NCI-H82 (cell line): ENCODE data around the gene LSP1.
A peak's percentile ranks its signal among the peaks of the same experiment; 100 is the strongest.

Source experiments
- DNase-seq: peaks from one replicate; lab custom pipeline; 2025; lab: John Stamatoyannopoulos, UW

Gene LSP1

DNA sequence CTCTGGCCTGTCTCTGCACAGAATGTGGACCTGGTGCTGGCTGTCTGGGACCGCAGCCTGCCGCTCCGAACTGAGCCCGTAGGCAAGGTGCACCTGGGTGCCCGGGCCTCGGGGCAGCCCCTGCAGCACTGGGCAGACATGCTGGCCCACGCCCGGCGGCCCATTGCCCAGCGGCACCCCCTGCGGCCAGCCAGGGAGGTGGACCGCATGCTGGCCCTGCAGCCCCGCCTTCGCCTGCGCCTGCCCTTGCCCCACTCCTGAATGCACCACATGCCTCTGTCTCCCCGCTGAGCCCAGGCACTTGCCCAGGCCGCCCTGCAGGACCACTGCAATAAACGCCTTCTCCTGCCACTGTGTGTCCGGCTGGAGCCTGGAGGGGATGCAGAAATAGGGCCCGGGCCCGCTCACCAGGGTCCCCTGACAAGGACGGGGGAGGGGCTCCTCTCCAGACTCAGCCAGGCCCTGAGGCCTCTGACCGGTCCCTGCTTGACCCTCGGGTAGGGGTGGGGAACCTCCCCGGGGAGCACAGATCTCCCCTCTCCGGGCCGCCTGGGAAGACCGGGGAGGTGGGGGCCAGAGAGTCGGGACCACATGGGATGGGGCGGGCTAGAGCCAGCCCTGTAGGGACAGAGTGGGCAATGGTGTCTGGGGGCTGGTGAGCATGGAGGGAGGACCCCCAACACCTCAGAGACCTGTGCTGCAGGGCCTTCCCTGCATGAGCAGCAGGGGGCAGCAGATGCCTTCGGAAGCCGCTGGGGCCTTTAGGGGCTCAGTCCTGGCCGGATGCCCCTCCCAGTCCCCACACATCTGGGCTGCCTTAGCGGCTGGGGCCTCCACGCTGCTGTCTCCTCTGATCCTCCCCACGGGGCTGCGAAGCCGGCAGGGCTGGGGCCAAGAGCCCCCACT is 15.5 kb upstream of the LSP1 start:
- peak; percentile 62 for DNase-seq

GRCh38 chr11:1838077-1838425 is 14.8 kb upstream of the LSP1 start:
- DNase-seq = no peak

- DNase-seq = no peak
Measured at GRCh38 chr11:1838426-1839144, 14.3 kb upstream of the LSP1 start, which contains the start of gene TNNI2. TSS of gene TNNI2 (plus strand) at chr11:1838981. CDS start at chr11:1839697, 716 bp downstream.

DNA sequence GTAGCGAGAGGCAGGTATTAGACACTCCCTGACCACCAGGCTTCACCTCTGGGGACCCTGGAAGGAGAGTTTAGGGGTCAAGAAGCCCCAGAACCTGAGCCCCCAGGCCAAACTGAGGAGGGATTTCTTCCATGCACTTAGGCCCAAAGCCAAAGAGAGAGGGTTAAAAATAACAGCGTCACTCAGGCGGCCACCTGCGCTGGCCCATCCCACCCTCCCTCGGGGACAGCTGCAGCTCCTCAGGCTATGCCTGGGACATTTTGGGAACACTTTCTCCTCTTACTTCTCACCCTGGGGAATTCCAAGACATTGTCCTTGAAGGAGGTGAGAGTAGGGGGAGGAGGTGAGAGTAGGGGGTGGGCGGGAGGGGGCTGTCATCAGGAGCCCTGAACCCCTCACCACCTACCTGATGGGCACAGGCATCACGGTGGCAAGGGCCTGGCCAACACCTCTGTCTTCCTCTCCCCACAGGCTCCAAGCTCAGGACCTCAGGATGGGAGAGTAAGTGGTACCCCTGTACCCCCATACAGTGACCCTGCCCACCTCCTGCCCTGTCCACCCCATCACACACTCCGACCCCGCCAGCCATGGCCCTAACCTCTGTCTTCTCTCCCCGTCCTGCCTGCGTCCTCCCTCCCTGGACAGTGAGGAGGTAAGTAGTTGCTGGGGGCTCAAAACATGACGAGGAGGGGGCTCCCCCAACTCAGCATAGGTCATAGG is 13.5 kb upstream of the LSP1 start:
- no peak for DNase-seq

DNA sequence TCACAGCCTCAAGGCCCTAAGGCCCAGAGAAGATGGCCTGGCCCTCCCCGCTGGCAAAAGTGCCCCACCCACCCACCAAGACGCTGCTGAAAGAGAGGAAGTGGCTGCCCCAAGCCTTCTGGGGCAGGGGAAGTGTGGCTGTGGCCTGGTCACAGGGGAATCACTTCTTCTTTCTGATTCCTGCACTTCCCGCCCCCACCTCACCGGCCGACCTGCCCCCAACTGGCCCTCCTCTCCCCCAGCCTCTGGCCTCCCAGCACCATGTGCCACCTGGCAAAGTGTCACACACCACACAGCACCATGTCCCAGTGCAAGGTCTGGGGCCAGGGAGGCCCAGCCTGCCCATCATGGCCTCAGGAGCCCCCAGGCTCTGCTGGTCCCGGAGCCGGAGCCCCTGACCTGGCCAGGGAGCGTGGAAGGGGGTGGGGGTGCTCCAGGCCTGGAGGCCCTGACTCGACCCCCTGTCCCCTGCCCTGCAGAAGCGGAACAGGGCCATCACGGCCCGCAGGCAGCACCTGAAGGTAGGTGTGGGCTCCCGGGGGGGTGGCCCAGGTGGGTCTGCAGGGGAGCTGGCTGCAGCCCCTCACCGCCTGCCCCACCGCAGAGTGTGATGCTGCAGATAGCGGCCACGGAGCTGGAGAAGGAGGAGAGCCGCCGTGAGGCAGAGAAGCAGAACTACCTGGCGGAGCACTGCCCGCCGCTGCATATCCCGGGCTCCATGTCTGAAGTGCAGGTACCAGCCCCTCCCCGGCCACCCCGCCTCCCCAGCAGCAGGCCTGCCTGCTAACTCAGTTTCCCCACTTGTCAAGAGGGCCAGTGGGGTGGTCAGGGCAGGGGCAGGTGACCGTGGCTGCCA is 12.7 kb upstream of the LSP1 start:
- DNase-seq = no peak

- no peak for DNase-seq
Measured at GRCh38 chr11:1840780-1841480, 12.0 kb upstream of the LSP1 start.

GRCh38 chr11:1841511-1842148 is 11.3 kb upstream of the LSP1 start:
- no peak for DNase-seq

DNA sequence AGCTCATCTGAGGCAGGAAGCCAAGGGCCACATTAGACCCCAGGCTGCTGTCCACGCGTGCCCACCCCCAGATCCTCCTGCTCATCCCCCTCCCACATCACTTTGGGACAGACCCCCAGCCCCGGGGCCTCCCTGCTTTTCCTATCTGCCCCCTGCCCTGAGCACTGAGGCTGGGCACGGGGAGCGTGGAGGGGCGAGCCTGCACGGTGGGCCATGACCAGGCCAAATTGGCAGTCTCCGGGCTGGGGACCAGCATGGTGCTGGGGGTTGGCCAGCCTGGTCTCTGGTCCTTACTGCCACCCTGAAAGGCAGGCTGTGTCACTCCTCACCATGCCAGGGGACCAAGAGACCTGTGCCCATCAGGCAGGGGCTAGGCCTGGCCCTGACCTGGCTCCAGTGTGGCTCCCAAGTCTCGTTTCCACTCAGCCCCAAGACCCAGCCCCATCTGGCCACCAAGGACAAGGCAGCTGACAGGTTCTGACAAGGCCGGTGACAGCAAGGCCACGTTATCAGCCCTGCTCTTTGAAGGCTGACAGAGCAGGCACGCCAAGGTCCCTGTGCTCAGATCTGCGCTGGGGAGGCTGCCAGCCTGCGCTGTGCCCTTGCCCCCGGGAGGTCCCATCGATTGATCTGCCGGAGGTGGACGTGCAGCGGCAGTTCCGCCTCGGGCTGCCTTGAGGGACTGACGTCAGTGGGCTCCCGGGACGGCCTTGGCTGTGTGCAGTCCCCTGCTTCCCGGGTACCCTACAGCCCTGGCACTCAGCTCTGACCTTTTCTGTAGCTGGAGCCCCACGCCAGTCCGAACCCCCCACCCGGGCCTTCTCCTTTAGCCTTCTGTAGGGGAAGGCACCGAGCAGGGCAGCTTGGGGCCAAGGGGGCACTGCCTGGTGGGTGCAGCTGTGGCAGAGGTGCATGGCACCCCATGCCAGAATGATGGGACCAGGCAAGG is 10.5 kb upstream of the LSP1 start:
- DNase-seq = no peak

DNA sequence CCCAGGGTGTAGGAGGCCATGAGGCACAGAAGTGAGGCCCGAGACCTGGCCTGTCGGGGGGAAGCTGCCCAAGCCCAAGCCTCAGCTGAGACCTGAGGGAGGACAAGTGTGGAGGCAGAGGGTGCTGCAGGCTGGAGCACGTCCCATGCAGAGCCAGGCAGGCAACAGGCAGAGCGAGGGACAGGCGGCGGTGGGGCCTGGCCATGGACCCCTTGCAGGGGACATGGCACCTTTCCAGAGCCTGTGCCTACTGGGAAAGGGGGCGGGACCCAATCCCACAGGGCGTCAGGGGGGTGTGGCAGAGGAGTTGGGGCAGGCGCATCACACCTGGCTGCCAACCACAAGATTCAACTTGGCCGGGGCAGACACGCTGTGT is 9.8 kb upstream of the LSP1 start:
- no peak for DNase-seq

GRCh38 chr11:1843796-1844195 is 9.1 kb upstream of the LSP1 start:
- no peak for DNase-seq

- no peak for DNase-seq
Measured at GRCh38 chr11:1844221-1845094, 8.4 kb upstream of the LSP1 start.

DNA sequence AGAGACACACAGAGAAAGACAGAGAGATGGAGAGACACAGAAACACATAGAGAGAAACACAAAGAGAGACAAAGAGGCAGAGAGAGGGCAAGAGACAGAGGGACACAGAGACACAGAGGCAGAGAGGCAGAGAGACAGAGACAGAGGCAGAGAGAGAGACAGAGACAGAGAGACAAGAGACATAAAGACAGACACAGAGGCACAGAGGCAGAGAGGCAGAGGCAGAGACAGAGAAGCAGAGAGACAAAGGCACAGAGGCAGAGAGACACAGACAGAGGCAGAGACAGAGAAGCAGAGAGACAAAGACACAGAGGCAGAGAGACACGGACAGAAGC is 7.8 kb upstream of the LSP1 start:
- DNase-seq = no peak

DNA sequence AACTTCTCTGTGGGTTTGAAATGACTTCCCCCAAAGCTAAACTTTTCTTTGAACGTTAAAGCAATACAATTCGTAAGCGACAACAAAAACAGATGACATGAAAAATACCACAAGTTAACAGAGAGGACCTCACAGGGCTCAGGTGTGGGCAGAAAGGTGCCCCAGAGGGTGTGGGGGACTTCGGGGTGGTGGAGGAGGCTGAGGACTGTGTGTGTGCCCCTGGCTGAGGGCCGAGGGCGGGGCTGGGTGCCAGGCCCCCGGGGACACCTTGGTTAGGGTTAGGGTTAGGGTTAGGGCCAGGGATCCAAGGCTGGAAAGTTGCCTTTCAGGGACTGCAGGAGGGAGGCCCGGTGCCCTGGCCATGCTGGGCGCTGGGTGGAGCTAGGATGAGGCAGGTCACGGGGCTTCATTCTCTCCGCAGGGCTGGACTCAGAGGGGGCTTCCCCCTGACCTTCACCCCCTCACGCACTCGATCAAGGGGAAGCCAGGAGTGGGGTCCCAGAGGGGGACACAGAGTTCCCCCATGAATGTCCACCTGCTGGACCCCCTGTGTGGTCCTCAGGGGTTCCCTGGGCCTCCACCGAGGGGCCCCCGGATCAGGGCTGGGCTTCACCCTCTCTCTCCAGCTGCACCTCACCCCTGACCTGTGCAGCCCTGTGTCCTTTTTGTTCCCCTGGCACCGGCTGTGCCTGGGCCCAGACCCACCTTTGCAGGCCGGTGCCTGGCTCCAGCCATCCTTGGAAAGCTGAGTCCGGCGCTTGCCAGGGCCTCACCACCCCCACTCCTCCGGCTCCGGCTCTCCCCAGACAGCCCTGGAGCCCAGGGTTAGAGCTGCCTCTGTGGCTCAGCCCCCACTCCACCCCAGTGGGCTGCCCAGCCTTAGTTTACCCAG is 7.1 kb upstream of the LSP1 start:
- no peak for DNase-seq

DNA sequence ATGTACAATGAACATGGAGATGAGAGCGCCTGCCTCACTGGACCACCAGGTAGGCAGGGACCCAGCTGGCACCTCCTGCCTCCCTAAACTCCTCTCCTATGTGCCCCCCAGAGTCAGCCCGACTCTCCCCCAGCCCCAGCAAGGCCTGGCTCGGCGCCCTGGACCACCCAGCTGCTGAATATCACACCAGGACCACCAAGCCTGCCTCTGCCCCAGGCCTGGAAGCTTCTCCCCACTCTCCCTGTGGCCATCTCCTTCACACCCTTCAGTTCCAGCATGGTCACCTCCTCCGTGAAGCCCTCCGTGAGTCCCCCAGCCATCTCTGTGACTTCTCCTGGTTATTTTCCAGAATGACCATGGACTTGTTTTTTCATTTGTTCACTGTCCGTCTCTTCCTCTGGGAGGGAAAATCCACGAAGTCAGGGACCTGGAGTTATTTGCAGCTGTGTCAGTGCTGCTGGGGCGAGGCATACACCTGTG is 6.4 kb upstream of the LSP1 start:
- DNase-seq = no peak

GRCh38 chr11:1847006-1847735 is 5.7 kb upstream of the LSP1 start:
- no peak for DNase-seq

GRCh38 chr11:1847926-1848639 is 4.8 kb upstream of the LSP1 start:
- no peak for DNase-seq
